GM12872 (cell line): Measurements from ENCODE around the gene PRG3.

Source experiments
- CTCF ChIP-seq: IDR thresholded peaks from 3 replicates; pipeline ENCODE4 v1.5.1; 2011; ENCODE audit warnings: low read depth, mild to moderate bottlenecking, low read length, moderate library complexity; ENCODE audit not compliant: insufficient read depth

Gene PRG3

GRCh38 chr11:57339328-57339727 lies 41.6 kb downstream of the PRG3 start:
- TF ChIP-seq CTCF = no peak

- no peak for TF ChIP-seq CTCF
Observed at GRCh38 chr11:57338142-57338541, 42.8 kb downstream of the PRG3 start, which contains the start of gene P2RX3. Gene P2RX3, plus strand, starts transcription at chr11:57338352. Its CDS starts 199 bp downstream, at chr11:57338551.

GRCh38 chr11:57336111-57336666 lies 44.8 kb downstream of the PRG3 start:
- no peak for TF ChIP-seq CTCF

DNA sequence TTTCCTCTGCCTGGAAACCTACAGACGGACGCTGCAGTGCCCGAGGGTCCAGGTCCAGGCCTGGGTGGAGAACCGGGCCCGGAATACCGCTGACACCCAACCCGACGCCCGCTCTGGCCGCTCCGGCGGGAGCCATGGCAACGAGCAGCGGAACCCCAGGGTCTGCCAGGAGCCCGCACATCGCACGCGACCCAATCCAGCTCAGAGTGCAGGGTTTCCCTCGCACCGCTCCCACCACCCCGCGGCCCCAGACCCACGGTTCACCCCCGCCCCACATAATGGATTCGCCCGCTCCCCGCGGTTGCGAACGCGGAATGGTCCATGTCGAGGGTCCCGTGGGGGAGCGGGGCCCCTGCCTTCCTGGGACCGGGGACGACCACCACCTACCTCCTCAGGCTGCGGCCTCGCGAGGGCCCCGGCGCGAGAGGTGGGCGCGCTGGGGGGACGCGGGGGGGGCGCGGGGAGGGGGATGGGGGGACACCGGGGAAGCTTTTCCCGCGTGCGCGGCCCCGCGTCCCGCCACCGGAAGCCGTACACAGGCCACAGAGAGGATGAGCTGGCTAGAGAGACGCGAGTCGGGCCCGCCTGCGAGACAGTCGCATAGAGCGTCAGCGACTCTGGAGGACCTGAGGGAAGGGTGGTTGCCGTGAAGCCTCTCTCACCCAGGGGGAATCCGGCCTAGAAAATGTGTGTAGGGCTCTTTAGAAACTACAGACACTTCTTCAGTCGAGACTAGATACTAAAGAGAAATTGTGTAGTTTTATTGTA lies 45.4 kb downstream of the PRG3 start, which contains the start of gene SSRP1:
Gene SSRP1, minus strand, starts transcription at position 550 of the 768 bp plus-strand sequence. CDS start 771 bp downstream, outside the sequence.
- no peak for TF ChIP-seq CTCF

DNA sequence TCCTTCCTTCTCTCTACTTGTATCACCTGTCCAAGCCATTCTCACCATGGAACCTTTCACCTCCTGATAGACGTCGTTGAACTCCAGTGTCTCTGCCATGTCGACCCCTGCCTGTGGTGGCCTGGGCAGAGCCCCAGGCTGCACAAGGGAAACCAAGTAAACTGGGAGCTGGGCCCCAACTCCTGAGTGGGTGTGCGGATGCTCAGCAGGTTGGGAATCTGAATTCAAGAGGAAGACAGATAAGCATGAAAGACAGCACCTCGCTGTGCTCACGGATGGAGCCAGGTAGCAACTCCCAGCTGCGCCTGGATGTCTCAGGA lies 46.0 kb downstream of the PRG3 start:
- no peak for TF ChIP-seq CTCF

GRCh38 chr11:57332694-57333440 lies 48.1 kb downstream of the PRG3 start:
- TF ChIP-seq CTCF = no peak

DNA sequence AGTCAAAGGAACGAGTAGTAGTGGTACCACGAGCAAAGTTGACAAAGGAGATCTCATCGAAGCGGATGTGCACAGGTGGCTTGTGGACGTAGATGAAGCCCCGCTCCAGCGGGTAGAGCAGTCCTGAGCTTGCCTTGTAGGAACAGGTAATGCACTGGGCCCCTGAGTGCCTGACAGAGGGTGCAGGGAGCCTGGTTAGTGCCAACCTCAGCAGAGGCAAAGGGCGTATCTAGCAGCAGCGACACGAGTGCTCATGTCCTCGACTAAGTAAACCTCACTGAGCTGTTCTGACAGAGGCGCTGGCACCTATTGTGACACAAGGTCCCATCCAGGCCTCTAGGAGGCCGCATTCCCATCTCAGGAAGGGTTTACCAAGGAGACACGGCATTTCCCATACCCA lies 49.2 kb downstream of the PRG3 start:
- TF ChIP-seq CTCF = no peak
